GM12864 (cell line): Measurements from ENCODE around the gene ANKIB1.

Source experiments
- DNase-seq: peaks from one replicate; pipeline ENCODE4 v3.0.0-alpha.2; 2011; ENCODE audit warnings: low read depth
- H3K4me3 ChIP-seq: 2 replicates; pipeline ENCODE4 v1.5.1; 2011; ENCODE audit warnings: mild to moderate bottlenecking, low read depth, low read length, control low read depth
- TF ChIP-seq, protein P1 (sequence below): IDR thresholded peaks from 2 replicates; pipeline ENCODE4 v1.5.1; 2011; ENCODE audit warnings: low read depth, mild to moderate bottlenecking, moderate library complexity, low read length, control low read depth, inconsistent platforms; ENCODE audit errors: missing control alignments

Gene ANKIB1

DNA sequence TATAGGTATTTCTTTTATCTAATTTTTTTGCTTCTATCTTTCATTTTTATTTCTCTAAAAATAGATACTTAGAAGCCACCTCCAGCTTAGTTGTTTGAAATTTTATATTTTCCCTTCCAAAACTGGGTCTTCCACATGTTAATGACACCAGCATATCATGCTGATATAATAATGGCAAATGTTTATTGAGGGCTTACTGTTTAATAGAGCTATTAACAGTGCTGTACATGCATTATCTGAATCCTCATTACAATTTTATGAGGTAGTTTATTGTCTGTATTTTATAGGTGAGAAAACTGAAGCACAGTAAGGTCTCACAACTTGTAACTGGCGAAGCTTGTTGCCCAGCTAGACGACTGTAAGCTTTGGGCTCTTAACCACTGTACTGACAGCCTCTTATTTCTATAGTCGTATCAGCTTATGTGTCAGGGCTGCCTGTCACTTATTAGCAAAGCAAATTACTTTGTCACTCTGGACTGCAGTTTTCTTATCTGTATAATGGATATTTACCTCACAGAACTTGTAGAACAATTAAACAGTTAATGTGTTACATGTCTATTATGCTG lies 51.2 kb downstream of the ANKIB1 start:
- no peak overlapping the region for H3K4me3 ChIP-seq
- TF ChIP-seq, protein P1, sequence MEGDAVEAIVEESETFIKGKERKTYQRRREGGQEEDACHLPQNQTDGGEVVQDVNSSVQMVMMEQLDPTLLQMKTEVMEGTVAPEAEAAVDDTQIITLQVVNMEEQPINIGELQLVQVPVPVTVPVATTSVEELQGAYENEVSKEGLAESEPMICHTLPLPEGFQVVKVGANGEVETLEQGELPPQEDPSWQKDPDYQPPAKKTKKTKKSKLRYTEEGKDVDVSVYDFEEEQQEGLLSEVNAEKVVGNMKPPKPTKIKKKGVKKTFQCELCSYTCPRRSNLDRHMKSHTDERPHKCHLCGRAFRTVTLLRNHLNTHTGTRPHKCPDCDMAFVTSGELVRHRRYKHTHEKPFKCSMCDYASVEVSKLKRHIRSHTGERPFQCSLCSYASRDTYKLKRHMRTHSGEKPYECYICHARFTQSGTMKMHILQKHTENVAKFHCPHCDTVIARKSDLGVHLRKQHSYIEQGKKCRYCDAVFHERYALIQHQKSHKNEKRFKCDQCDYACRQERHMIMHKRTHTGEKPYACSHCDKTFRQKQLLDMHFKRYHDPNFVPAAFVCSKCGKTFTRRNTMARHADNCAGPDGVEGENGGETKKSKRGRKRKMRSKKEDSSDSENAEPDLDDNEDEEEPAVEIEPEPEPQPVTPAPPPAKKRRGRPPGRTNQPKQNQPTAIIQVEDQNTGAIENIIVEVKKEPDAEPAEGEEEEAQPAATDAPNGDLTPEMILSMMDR, result no peak
- no peak for DNase-seq

DNA sequence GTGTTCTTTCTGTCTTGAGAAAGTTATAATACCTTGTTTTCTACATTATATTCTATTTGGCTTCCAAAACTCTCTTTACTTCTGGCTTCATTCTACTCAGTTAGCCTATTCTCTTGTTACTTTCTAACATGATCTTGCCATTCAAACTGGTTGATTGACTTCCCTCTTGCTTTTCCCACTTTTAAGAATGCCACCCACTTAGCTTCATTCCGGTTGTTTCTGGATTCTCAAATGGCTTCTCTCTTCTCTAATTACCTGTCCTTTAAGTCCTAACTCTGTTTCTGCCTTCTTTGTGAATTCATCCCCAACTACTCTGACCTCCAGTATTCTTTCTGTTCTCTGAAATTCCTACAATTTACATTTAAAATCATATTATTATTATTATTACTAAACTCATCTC lies 52.0 kb downstream of the ANKIB1 start:
- DNase-seq, result no peak
- TF ChIP-seq, protein P1, result no peak
- H3K4me3 ChIP-seq, result no peak overlapping the region

DNA sequence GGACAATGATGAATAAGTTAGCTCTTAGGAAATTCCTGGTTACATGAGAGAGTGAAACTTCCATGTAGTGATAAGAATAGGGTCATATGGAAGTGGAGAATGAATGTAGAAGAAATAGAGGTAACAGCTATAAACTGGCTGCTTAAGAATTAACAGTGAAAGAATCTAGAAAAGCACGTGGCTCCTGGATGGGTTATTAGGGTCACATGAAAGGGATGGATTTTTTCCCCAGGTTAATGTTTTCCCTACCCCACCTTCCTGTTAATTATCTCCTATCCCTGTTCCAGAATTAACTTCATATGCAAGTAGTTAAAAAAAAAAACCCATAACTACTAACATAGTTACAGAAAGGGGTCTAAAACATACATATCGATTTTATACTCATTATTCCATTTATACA lies 58.0 kb downstream of the ANKIB1 start:
- DNase-seq, result no peak
- H3K4me3 ChIP-seq, result no peak overlapping the region
- TF ChIP-seq, protein P1, result no peak

DNA sequence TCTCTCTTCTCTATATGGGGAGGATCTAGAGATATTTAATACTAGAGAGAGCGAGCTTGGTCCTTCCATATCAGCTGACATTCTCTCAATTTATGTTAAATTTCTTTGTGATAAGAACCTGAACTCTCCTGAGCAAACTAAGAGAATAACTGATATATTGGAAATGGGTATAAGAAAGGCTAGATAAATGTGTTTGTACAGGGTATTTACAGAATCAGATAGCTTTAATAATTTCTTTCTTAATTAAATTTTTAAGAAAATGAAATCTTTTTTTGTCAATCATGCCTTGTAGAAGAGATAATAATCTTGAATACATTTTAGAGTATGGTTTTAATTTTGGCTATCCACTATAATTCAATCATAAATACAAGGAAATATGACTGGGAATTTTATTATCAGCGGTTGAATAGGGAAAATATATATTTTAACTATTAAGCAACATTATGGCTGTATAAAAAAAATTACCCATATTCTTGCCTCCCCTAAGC lies 58.7 kb downstream of the ANKIB1 start:
- TF ChIP-seq, protein P1, result no peak
- DNase-seq, result no peak
- H3K4me3 ChIP-seq, result no peak overlapping the region

DNA sequence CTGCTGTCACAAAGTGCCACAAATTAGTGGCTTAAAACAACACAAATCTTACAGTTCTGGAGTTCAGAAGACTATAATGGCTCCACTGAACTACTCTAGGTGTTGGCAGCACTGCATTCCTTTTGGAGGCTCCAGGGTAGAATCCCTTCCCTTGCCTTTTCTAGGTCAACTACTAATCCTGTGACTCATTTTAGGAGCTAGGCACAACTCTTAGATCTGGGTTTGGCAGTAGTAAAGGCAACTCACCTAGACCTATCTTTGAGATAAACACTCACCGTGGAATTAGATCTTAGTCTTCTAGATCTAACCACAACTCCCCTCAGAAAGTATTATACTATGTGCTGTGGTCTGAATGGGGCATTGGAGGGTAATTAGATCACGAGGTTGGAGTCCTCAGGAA lies 60.4 kb downstream of the ANKIB1 start:
- no peak for DNase-seq
- no peak overlapping the region for H3K4me3 ChIP-seq
- TF ChIP-seq, protein P1, result no peak

DNA sequence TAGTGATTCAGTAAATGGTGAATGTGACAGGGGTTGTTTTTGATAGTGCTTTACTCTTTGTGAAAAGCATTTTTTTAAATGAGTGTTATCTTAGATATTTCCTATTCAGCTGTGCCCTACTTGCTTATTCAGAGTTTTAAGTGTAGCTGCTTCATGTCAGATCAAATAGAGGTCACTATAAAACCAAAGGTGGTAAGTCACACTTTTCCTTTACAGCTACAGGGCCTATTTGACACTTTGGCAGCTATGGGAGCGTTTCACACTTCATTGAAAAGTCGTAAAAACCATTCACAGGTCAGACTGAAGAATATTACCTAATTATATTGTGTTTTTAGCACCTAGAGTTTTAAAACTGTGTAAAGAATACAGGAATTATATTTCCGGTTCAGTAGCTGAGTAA lies 67.3 kb downstream of the ANKIB1 start:
- DNase-seq, result no peak
- TF ChIP-seq, protein P1, result no peak
- H3K4me3 ChIP-seq, result no peak overlapping the region

DNA sequence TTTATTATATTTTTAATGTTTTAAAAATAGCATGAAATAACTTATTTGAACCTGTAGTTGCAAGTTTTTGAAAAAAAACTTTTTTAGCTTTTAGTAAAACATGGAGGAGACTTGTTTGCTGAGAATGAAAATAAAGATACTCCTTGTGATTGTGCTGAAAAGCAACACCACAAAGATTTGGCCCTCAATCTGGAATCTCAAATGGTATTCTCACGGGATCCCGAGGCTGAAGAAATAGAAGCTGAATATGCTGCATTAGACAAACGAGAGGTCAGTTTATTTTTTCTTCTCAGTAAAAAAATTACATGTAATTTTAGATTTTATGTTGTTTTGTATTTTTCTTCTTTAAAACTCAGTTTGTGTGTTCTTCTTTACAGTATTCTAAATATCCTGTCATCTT lies 73.5 kb downstream of the ANKIB1 start:
- TF ChIP-seq, protein P1, result no peak
- no peak for DNase-seq
- no peak overlapping the region for H3K4me3 ChIP-seq
